HepG2 (cell line): ENCODE results near the gene NRG2.

ENCODE experiments used
- EED ChIP-seq: sonication (generic); formaldehyde crosslinking; IDR thresholded peaks from 2 replicates; pipeline ENCODE4 v1.5.0; 2020; ENCODE audit warnings: mild to moderate bottlenecking, missing genetic modification reagents
- NFRKB ChIP-seq: fragments of 450-650 bp; IDR thresholded peaks from 2 replicates; pipeline ENCODE4 v1.6.1; 2017
- SAP130 ChIP-seq: IDR thresholded peaks from 2 replicates; pipeline ENCODE4 v1.6.1; 2016; ENCODE audit warnings: low read depth
- TCF7 ChIP-seq: sonication (generic); IDR thresholded peaks from 2 replicates; pipeline ENCODE4 v1.6.1; 2016; ENCODE audit warnings: antibody characterized with exemption, low read depth
- TCF7L2 ChIP-seq: IDR thresholded peaks from 2 replicates; pipeline ENCODE4 v1.6.1; 2011; ENCODE audit warnings: mild to moderate bottlenecking, low read depth, low read length, moderate library complexity
- ZNF549 ChIP-seq: sonication (generic); formaldehyde crosslinking; IDR thresholded peaks from 2 replicates; pipeline ENCODE4 v1.5.0; 2020; ENCODE audit warnings: missing genetic modification reagents
- TF ChIP-seq, protein P1 (sequence below): sonication (generic); formaldehyde crosslinking; IDR thresholded peaks from 2 replicates; pipeline ENCODE4 v1.5.1; 2020; ENCODE audit warnings: missing genetic modification reagents, mild to moderate bottlenecking, borderline replicate concordance
- TF ChIP-seq, protein P2 (sequence below), 2 experiments: sonication (generic) in 1 of 2; formaldehyde crosslinking in 1 of 2; IDR thresholded peaks; 2 replicates each; pipeline versions ENCODE4 v1.6.1 to v1.9.0; 2014 to 2022; ENCODE audit warnings: antibody characterized with exemption in 1 of 2, borderline replicate concordance in 1 of 2, inconsistent platforms in 1 of 2, low read depth in 1 of 2, missing genetic modification reagents in 1 of 2
- TF ChIP-seq, protein P3 (sequence below): sonication (generic); formaldehyde crosslinking; IDR thresholded peaks from 2 replicates; pipeline ENCODE4 v1.4.0; 2020; ENCODE audit warnings: missing genetic modification reagents

DNA sequence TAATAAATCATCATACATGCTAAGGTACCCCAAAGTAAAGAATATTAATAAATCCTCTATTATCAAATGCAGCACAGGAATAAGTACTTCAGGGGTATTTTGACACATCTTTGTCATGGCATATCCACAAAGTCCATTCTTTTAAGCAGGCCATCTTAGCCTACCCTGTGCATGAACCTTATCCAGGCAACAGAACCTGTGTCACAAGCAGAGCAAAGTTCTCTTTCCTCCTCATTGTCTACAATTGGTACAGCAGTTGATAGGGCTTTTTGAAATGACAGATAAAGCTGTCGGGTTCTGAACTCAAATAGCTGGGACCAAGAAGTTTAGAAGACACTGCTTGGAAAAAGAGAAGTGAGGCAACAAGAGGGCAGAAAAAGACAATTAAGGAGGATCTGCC lies 40.0 kb upstream of the NRG2 start:
- TF ChIP-seq, protein P1, sequence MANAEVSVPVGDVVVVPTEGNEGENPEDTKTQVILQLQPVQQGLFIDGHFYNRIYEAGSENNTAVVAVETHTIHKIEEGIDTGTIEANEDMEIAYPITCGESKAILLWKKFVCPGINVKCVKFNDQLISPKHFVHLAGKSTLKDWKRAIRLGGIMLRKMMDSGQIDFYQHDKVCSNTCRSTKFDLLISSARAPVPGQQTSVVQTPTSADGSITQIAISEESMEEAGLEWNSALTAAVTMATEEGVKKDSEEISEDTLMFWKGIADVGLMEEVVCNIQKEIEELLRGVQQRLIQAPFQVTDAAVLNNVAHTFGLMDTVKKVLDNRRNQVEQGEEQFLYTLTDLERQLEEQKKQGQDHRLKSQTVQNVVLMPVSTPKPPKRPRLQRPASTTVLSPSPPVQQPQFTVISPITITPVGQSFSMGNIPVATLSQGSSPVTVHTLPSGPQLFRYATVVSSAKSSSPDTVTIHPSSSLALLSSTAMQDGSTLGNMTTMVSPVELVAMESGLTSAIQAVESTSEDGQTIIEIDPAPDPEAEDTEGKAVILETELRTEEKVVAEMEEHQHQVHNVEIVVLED (CRISPR knock-in tag) = no peak
- no peak for TF ChIP-seq NFRKB
- TF ChIP-seq TCF7 = no peak
- no peak for TF ChIP-seq TCF7L2
- no peak for TF ChIP-seq ZNF549 (CRISPR knock-in tag)
- no peak for TF ChIP-seq SAP130
- TF ChIP-seq, protein P2, sequence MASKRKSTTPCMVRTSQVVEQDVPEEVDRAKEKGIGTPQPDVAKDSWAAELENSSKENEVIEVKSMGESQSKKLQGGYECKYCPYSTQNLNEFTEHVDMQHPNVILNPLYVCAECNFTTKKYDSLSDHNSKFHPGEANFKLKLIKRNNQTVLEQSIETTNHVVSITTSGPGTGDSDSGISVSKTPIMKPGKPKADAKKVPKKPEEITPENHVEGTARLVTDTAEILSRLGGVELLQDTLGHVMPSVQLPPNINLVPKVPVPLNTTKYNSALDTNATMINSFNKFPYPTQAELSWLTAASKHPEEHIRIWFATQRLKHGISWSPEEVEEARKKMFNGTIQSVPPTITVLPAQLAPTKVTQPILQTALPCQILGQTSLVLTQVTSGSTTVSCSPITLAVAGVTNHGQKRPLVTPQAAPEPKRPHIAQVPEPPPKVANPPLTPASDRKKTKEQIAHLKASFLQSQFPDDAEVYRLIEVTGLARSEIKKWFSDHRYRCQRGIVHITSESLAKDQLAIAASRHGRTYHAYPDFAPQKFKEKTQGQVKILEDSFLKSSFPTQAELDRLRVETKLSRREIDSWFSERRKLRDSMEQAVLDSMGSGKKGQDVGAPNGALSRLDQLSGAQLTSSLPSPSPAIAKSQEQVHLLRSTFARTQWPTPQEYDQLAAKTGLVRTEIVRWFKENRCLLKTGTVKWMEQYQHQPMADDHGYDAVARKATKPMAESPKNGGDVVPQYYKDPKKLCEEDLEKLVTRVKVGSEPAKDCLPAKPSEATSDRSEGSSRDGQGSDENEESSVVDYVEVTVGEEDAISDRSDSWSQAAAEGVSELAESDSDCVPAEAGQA (IDR thresholded peaks at IDR 0.05; ENCODE audit: low read depth) = no peak
- TF ChIP-seq, protein P2 (CRISPR knock-in tag; IDR thresholded peaks at IDR 0.05; ENCODE audit: borderline replicate concordance) = no peak
- TF ChIP-seq, protein P3, sequence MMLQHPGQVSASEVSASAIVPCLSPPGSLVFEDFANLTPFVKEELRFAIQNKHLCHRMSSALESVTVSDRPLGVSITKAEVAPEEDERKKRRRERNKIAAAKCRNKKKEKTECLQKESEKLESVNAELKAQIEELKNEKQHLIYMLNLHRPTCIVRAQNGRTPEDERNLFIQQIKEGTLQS = no peak
- TF ChIP-seq EED = no peak
